Measurements from ENCODE around the gene RAE1. TPM values are rescaled to one million over a fixed set of nuclear protein-coding genes. Genes with fewer than 3 reads are reported as not detected.
"Not testable (repeated sequence)": the region's sequence is repeated elsewhere in the genome, so short reads cannot be mapped to it uniquely, and the experiment has no call there.

RAE1 gene
- total and polyA plus RNA-seq, 2 donors = 22.3 to 39.1 TPM

- Histone ChIP-seq H3K27me3 (ENCODE audit: control insufficient read depth in 2 of 2, insufficient read depth in 1 of 2, low read length in 1 of 2) (peaks cover 3 to 4% of the 10 kb centered on the region in 2 donors), H3K4me3 (ENCODE audit: low read length in 2 of 2) (no peak overlapping the region), H3K36me3 (ENCODE audit: control insufficient read depth in 2 of 2, insufficient read depth in 2 of 2, low read length in 1 of 2) (no peaks in the 10 kb centered on the region), H3K27ac (ENCODE audit: low read depth in 1 of 2, low read length in 1 of 2) (no peak overlapping the region), H3K9me3 (ENCODE audit: control insufficient read depth in 2 of 2, insufficient read depth in 1 of 2, low read length in 1 of 2) (no peaks in the 10 kb centered on the region), H3K4me1 (ENCODE audit: control insufficient read depth in 2 of 2, insufficient read depth in 2 of 2, low read length in 2 of 2) (no peaks in the 10 kb centered on the region)
- no peak for DNase-seq (ENCODE audit: low read depth in 6 of 9, low spot score in 9 of 9)
- 89% methylated on average over 17 of the region's 17 CpGs for WGBS
Observed at GRCh38 chr20:57417830-57418780, 67.0 kb downstream of the RAE1 start.

GRCh38 chr20:57419479-57419878 is 68.4 kb downstream of the RAE1 start:
- H3K27me3 ChIP-seq (ENCODE audit: control insufficient read depth in 2 of 2, insufficient read depth in 1 of 2, low read length in 1 of 2); H3K9me3 ChIP-seq (ENCODE audit: control insufficient read depth in 2 of 2, insufficient read depth in 1 of 2, low read length in 1 of 2); DNase-seq (ENCODE audit: low read depth in 6 of 9, low spot score in 9 of 9); H3K4me3 ChIP-seq (ENCODE audit: low read length in 2 of 2); H3K4me1 ChIP-seq (ENCODE audit: control insufficient read depth in 2 of 2, insufficient read depth in 2 of 2, low read length in 2 of 2); H3K36me3 ChIP-seq (ENCODE audit: control insufficient read depth in 2 of 2, insufficient read depth in 2 of 2, low read length in 1 of 2); H3K27ac ChIP-seq (ENCODE audit: low read depth in 1 of 2, low read length in 1 of 2): not testable (repeated sequence)
- WGBS = 94% methylated on average over 4 of the region's 4 CpGs

- peaks cover 3 to 4% of the 10 kb centered on the region in 2 donors for H3K27me3 ChIP-seq (ENCODE audit: control insufficient read depth in 2 of 2, insufficient read depth in 1 of 2, low read length in 1 of 2)
- peaks cover 8 to 9% of the 10 kb centered on the region in 2 donors for H3K4me1 ChIP-seq (ENCODE audit: control insufficient read depth in 2 of 2, insufficient read depth in 2 of 2, low read length in 2 of 2)
- no peak overlapping the region for H3K27ac ChIP-seq (ENCODE audit: low read depth in 1 of 2, low read length in 1 of 2)
- DNase-seq (ENCODE audit: low read depth in 6 of 9, low spot score in 9 of 9) = no peak
- H3K36me3 ChIP-seq (ENCODE audit: control insufficient read depth in 2 of 2, insufficient read depth in 2 of 2, low read length in 1 of 2) = no peaks in the 10 kb centered on the region
- H3K4me3 ChIP-seq (ENCODE audit: low read length in 2 of 2) = no peak overlapping the region
- 93% methylated on average over 20 of the region's 20 CpGs for WGBS
- no peaks in the 10 kb centered on the region for H3K9me3 ChIP-seq (ENCODE audit: control insufficient read depth in 2 of 2, insufficient read depth in 1 of 2, low read length in 1 of 2)
Observed at GRCh38 chr20:57420571-57421252, 69.7 kb downstream of the RAE1 start.

- Histone ChIP-seq H3K4me3 (ENCODE audit: low read length in 2 of 2) (no peak overlapping the region), H3K36me3 (ENCODE audit: control insufficient read depth in 2 of 2, insufficient read depth in 2 of 2, low read length in 1 of 2) (no peaks in the 10 kb centered on the region), H3K27me3 (ENCODE audit: control insufficient read depth in 2 of 2, insufficient read depth in 1 of 2, low read length in 1 of 2) (peaks cover 3 to 4% of the 10 kb centered on the region in 2 donors), H3K4me1 (ENCODE audit: control insufficient read depth in 2 of 2, insufficient read depth in 2 of 2, low read length in 2 of 2) (peaks cover 8 to 16% of the 10 kb centered on the region in 2 donors), H3K27ac (ENCODE audit: low read depth in 1 of 2, low read length in 1 of 2) (no peak overlapping the region), H3K9me3 (ENCODE audit: control insufficient read depth in 2 of 2, insufficient read depth in 1 of 2, low read length in 1 of 2) (no peaks in the 10 kb centered on the region)
- WGBS = 96% methylated on average over 26 of the region's 26 CpGs
- DNase-seq (ENCODE audit: low read depth in 6 of 9, low spot score in 9 of 9) = no peak
Observed at GRCh38 chr20:57421253-57422220, 70.5 kb downstream of the RAE1 start.

GRCh38 chr20:57422254-57422653 is 71.2 kb downstream of the RAE1 start:
- DNase-seq (ENCODE audit: low read depth in 6 of 9, low spot score in 9 of 9) = no peak
- peaks cover 8 to 16% of the 10 kb centered on the region in 2 donors for H3K4me1 ChIP-seq (ENCODE audit: control insufficient read depth in 2 of 2, insufficient read depth in 2 of 2, low read length in 2 of 2)

GRCh38 chr20:57425150-57426013 is 74.3 kb downstream of the RAE1 start:
- Histone ChIP-seq H3K4me1 (ENCODE audit: control insufficient read depth in 2 of 2, insufficient read depth in 2 of 2, low read length in 2 of 2) (peaks cover 8 to 16% of the 10 kb centered on the region in 2 donors), H3K27me3 (ENCODE audit: control insufficient read depth in 2 of 2, insufficient read depth in 1 of 2, low read length in 1 of 2) (peaks cover 0 to 5% of the 10 kb centered on the region in 2 donors), H3K27ac (ENCODE audit: low read depth in 1 of 2, low read length in 1 of 2) (no peak overlapping the region), H3K9me3 (ENCODE audit: control insufficient read depth in 2 of 2, insufficient read depth in 1 of 2, low read length in 1 of 2) (no peaks in the 10 kb centered on the region), H3K36me3 (ENCODE audit: control insufficient read depth in 2 of 2, insufficient read depth in 2 of 2, low read length in 1 of 2) (no peaks in the 10 kb centered on the region), H3K4me3 (ENCODE audit: low read length in 2 of 2) (no peak overlapping the region)
- DNase-seq (ENCODE audit: low read depth in 6 of 9, low spot score in 9 of 9) = peak in 2 of 9 donors; percentile 31 to 58
- WGBS = 72% methylated on average over 17 of the region's 17 CpGs

More at GRCh38 chr20:57422254-57422653, 71.2 kb downstream of the RAE1 start:
- Histone ChIP-seq H3K36me3 (ENCODE audit: control insufficient read depth in 2 of 2, insufficient read depth in 2 of 2, low read length in 1 of 2) (no peaks in the 10 kb centered on the region), H3K27ac (ENCODE audit: low read depth in 1 of 2, low read length in 1 of 2) (no peak overlapping the region), H3K4me3 (ENCODE audit: low read length in 2 of 2) (no peak overlapping the region), H3K9me3 (ENCODE audit: control insufficient read depth in 2 of 2, insufficient read depth in 1 of 2, low read length in 1 of 2) (no peaks in the 10 kb centered on the region), H3K27me3 (ENCODE audit: control insufficient read depth in 2 of 2, insufficient read depth in 1 of 2, low read length in 1 of 2) (peaks cover 3 to 4% of the 10 kb centered on the region in 2 donors)
- 94% methylated on average over 7 of the region's 7 CpGs for WGBS

- peaks cover 0 to 2% of the 10 kb centered on the region in 2 donors for H3K27me3 ChIP-seq (ENCODE audit: control insufficient read depth in 2 of 2, insufficient read depth in 1 of 2, low read length in 1 of 2)
- no peaks in the 10 kb centered on the region for H3K9me3 ChIP-seq (ENCODE audit: control insufficient read depth in 2 of 2, insufficient read depth in 1 of 2, low read length in 1 of 2)
- no peak for DNase-seq (ENCODE audit: low read depth in 6 of 9, low spot score in 9 of 9)
- peaks cover 8 to 16% of the 10 kb centered on the region in 2 donors for H3K4me1 ChIP-seq (ENCODE audit: control insufficient read depth in 2 of 2, insufficient read depth in 2 of 2, low read length in 2 of 2)
- WGBS = 98% methylated on average over 13 of the region's 13 CpGs
- H3K27ac ChIP-seq (ENCODE audit: low read depth in 1 of 2, low read length in 1 of 2) = no peak overlapping the region
- H3K4me3 ChIP-seq (ENCODE audit: low read length in 2 of 2) = no peak overlapping the region
- H3K36me3 ChIP-seq (ENCODE audit: control insufficient read depth in 2 of 2, insufficient read depth in 2 of 2, low read length in 1 of 2) = no peaks in the 10 kb centered on the region
Observed at GRCh38 chr20:57426271-57426689, 75.2 kb downstream of the RAE1 start.

- H3K9me3 ChIP-seq (ENCODE audit: control insufficient read depth in 2 of 2, insufficient read depth in 1 of 2, low read length in 1 of 2) = no peaks in the 10 kb centered on the region
- no peak for DNase-seq (ENCODE audit: low read depth in 6 of 9, low spot score in 9 of 9)
- WGBS = 96% methylated on average over 7 of the region's 7 CpGs
- peaks cover 0 to 2% of the 10 kb centered on the region in 2 donors for H3K27me3 ChIP-seq (ENCODE audit: control insufficient read depth in 2 of 2, insufficient read depth in 1 of 2, low read length in 1 of 2)
- H3K36me3 ChIP-seq (ENCODE audit: control insufficient read depth in 2 of 2, insufficient read depth in 2 of 2, low read length in 1 of 2) = no peaks in the 10 kb centered on the region
- H3K4me1 ChIP-seq (ENCODE audit: control insufficient read depth in 2 of 2, insufficient read depth in 2 of 2, low read length in 2 of 2) = peaks cover 8 to 22% of the 10 kb centered on the region in 2 donors
- H3K4me3 ChIP-seq (ENCODE audit: low read length in 2 of 2) = no peak overlapping the region
- H3K27ac ChIP-seq (ENCODE audit: low read depth in 1 of 2, low read length in 1 of 2) = no peak overlapping the region
Observed at GRCh38 chr20:57426831-57427230, 75.8 kb downstream of the RAE1 start.
